ENCODE results near the gene GLOD4.
"Not testable (repeated sequence)": the region's sequence is repeated elsewhere in the genome, so short reads cannot be mapped to it uniquely, and the experiment has no call there.

Gene GLOD4

GRCh38 chr17:795721-796120 is 13.6 kb upstream of the GLOD4 start:
- no peak overlapping the region for H3K4me3 ChIP-seq (ENCODE audit: low read length)
- no peak for DNase-seq (ENCODE audit: low read depth)
- TF ChIP-seq, protein P1, sequence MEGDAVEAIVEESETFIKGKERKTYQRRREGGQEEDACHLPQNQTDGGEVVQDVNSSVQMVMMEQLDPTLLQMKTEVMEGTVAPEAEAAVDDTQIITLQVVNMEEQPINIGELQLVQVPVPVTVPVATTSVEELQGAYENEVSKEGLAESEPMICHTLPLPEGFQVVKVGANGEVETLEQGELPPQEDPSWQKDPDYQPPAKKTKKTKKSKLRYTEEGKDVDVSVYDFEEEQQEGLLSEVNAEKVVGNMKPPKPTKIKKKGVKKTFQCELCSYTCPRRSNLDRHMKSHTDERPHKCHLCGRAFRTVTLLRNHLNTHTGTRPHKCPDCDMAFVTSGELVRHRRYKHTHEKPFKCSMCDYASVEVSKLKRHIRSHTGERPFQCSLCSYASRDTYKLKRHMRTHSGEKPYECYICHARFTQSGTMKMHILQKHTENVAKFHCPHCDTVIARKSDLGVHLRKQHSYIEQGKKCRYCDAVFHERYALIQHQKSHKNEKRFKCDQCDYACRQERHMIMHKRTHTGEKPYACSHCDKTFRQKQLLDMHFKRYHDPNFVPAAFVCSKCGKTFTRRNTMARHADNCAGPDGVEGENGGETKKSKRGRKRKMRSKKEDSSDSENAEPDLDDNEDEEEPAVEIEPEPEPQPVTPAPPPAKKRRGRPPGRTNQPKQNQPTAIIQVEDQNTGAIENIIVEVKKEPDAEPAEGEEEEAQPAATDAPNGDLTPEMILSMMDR (conservative IDR thresholded peaks at IDR 0.05; ENCODE audit: low read depth, low read length), result no peak

DNA sequence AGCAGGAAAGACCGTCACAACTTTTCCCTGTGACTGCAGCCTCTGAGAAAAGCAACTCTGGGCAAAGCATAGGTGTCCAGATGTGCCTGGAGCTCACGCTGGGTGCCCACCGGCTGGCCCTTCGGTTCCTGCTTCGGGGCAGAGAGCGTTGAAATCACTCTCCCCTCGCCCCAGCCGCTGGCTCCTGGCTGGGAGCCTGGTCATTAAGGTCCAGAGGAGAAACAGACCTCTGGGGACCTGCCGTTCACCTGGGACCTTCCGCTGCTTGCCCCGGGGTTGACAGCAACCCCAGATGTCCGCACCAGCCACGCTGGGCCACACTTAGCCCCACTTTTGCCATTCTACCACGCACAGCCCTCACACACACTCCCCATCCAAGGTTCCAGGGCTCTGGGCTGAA is 13.2 kb upstream of the GLOD4 start:
- H3K4me3 ChIP-seq (ENCODE audit: low read length), result no peak overlapping the region
- DNase-seq (ENCODE audit: low read depth), result no peak
- TF ChIP-seq, protein P1 (conservative IDR thresholded peaks at IDR 0.05; ENCODE audit: low read depth, low read length), result no peak

DNA sequence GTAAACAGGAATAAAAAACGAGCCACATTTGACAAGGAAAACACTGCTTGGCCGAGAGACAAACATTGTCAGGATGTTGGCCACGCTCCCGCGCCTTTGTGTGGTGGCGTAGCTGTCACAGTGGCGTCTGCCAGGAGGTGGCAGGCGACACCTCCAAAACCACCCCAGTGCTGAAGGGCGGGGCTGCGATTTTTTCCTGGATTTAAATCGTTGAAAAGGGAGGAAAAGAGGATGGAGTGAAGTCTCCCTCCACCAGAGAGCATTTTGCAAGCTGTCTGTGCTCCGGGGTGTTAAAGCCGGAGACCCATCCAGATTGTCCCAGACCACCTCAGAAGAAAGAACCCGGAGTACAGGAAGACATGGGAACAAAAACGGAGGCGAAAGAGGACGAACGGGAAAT is 12.8 kb upstream of the GLOD4 start:
- TF ChIP-seq, protein P1 (conservative IDR thresholded peaks at IDR 0.05; ENCODE audit: low read depth, low read length), result peak; percentile 78
- peak; percentile 42 for DNase-seq (ENCODE audit: low read depth)

DNA sequence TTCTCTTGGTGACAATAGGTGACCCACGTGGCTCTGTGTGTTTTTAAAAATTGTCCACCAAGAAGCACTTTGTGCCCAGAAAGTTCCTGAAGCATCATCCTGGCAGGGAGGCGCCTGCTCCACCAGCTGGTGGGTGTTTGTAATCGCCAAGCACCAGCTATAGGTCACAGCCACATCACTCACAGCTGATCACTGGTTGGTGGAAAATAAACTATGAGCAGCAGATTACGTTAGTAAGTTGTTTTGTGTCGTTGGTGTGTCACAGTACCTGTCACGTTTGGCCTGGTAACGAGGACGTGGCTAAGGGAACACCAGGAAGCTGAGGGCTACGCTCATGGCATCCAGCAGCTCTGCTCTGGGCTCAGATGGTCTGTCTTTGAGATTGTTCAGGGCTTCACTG is 10.2 kb upstream of the GLOD4 start:
- no peak for DNase-seq (ENCODE audit: low read depth)
- H3K4me3 ChIP-seq (ENCODE audit: low read length), result no peak overlapping the region
- TF ChIP-seq, protein P1 (conservative IDR thresholded peaks at IDR 0.05; ENCODE audit: low read depth, low read length), result peak; percentile 18

More for the DNA sequence above, 12.8 kb upstream of the GLOD4 start:
- H3K4me3 ChIP-seq (ENCODE audit: low read length), result no peak overlapping the region

GRCh38 chr17:791829-792228 is 9.7 kb upstream of the GLOD4 start:
- TF ChIP-seq, protein P1 (conservative IDR thresholded peaks at IDR 0.05; ENCODE audit: low read depth, low read length), result no peak
- no peak overlapping the region for H3K4me3 ChIP-seq (ENCODE audit: low read length)
- no peak for DNase-seq (ENCODE audit: low read depth)

DNA sequence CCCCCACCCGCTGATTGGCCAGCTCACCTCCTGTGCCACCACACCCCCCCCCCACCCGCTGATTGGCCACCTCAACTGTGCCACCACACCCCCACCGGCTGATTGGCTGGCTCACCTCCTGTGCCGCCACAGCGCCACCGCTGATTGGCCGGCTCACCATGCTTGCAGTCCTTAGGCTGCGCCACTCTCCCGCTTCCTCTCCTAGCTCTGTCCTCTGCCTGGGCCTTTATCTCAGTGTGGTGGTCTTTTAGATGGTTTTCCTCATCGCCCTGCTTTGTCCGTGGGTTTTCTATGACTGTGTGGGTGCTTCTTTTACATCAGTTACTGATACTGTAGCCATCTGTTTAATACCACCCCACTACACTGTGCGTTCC is 8.8 kb upstream of the GLOD4 start:
- not testable (repeated sequence) for H3K4me3 ChIP-seq (ENCODE audit: low read length)

DNA sequence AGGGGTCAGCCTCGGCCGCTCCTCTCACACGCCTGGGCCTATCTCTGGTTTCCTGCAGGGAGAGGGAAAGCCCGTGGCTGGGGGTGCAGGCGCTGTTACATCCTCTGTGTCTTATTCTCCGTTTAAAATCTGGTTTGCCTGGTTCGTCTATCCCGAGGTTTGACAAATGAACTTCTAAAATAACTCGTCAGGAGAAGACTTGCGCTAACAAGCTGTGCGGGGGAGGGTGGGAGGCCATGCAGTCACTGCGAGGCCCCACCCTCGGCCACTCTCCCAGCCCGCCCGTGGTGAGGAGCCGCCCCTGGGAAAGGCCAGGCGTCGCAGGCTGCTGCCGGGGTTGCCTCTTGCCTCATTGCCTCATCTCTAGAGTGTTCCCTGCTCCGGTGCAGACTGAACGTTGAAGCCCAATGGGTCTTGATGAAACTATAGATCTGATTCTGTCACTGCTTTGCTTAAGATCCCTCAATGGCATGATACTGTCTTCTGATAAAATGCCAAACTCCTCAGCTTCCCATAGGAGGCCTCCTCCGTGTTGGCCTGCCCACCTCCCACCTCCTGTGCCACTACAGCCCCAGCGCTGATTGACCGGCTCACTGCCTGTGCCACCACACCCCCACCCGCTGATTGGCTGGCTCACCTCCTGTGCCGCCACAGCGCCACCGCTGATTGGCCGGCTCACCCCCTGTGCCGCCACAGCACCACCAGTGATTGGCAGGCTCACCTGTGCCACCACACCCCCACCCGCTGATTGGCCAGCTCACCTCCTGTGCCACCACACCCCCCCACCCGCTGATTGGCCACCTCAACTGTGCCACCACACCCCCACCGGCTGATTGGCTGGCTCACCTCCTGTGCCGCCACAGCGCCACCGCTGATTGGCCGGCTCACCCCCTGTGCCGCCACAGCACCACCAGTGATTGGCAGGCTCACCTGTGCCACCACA is 8.1 kb upstream of the GLOD4 start:
- DNase-seq (ENCODE audit: low read depth); H3K4me3 ChIP-seq (ENCODE audit: low read length): not testable (repeated sequence)

More for the DNA sequence above, 8.8 kb upstream of the GLOD4 start:
- DNase-seq (ENCODE audit: low read depth), result not testable (repeated sequence)

GRCh38 chr17:789160-789840 is 7.2 kb upstream of the GLOD4 start:
- no peak overlapping the region for H3K4me3 ChIP-seq (ENCODE audit: low read length)
- TF ChIP-seq, protein P1 (conservative IDR thresholded peaks at IDR 0.05; ENCODE audit: low read depth, low read length), result no peak

More at GRCh38 chr17:789160-789840, 7.2 kb upstream of the GLOD4 start:
- DNase-seq (ENCODE audit: low read depth), result no peak

Data from retinal pigment epithelial cell (primary cell).